CD4-positive, CD25-positive, alpha-beta regulatory T cell (primary cell): ENCODE data around the gene KDF1. TPM values are rescaled to one million over a fixed set of nuclear protein-coding genes. Genes with fewer than 3 reads are reported as not detected.

Experiments
- ATAC-seq, 2 donors: fragments of 150-1000 bp; cut with Tn5 transposase; one replicate each; pipeline ENCODE4 v1.10.0; 2021; ENCODE audit warnings: low read depth in 2 of 2, moderate number of reproducible peaks in 2 of 2, moderate library complexity in 1 of 2
- DNase-seq, 3 donors: peaks; one replicate each; pipeline versions ENCODE4 v3.0.0 to v3.0.0-alpha.2; 2012 to 2022; ENCODE audit warnings: mixed read lengths in 1 of 3
- H3K27ac ChIP-seq: one replicate; pipeline ENCODE4 v1.7.0; 2013; ENCODE audit warnings: mild to moderate bottlenecking, low read length; ENCODE audit not compliant: insufficient read depth, poor library complexity, severe bottlenecking
- H3K27me3 ChIP-seq: one replicate; pipeline ENCODE4 v1.7.0; 2013; ENCODE audit warnings: low read length; ENCODE audit not compliant: control insufficient read depth, insufficient read depth
- H3K36me3 ChIP-seq: one replicate; pipeline ENCODE4 v1.7.0; 2013; ENCODE audit warnings: mild to moderate bottlenecking, low read length, moderate library complexity; ENCODE audit not compliant: control insufficient read depth, insufficient read depth
- H3K4me1 ChIP-seq: 2 replicates; pipeline ENCODE4 v1.7.0; 2013; ENCODE audit warnings: mild to moderate bottlenecking, low read length; ENCODE audit not compliant: insufficient read depth, control insufficient read depth, poor library complexity, severe bottlenecking
- H3K4me3 ChIP-seq: one replicate; pipeline ENCODE4 v1.7.0; 2013; ENCODE audit warnings: low read depth, mild to moderate bottlenecking, low read length, moderate library complexity
- H3K9me3 ChIP-seq, 2 experiments: 1 replicate in 1 of 2; 2 replicates in 1 of 2; pipeline ENCODE4 v1.7.0; 2013; ENCODE audit warnings: low read length in 2 of 2, mild to moderate bottlenecking in 1 of 2, moderate library complexity in 1 of 2; ENCODE audit not compliant: control insufficient read depth in 2 of 2
- H3K27ac Mint-ChIP-seq, 3 donors: one replicate each; pipeline ENCODE4 v1.8.0; 2020 to 2022; ENCODE audit warnings: mild to moderate bottlenecking in 3 of 3, mixed read lengths in 3 of 3, moderate library complexity in 2 of 3
- H3K27me3 Mint-ChIP-seq: one replicate; pipeline ENCODE4 v1.8.0; 2022; ENCODE audit warnings: mild to moderate bottlenecking, mixed read lengths
- H3K36me3 Mint-ChIP-seq: one replicate; pipeline ENCODE4 v1.8.0; 2020; ENCODE audit warnings: mixed read lengths
- H3K4me1 Mint-ChIP-seq, 4 donors: one replicate each; pipeline ENCODE4 v1.8.0; 2020 to 2022; ENCODE audit warnings: mixed read lengths in 4 of 4, mild to moderate bottlenecking in 1 of 4
- H3K4me3 Mint-ChIP-seq, 4 donors: one replicate each; pipeline ENCODE4 v1.8.0; 2020 to 2022; ENCODE audit warnings: mild to moderate bottlenecking in 4 of 4, mixed read lengths in 4 of 4, moderate library complexity in 3 of 4
- H3K9me3 Mint-ChIP-seq, 7 donors: one replicate each; pipeline ENCODE4 v1.8.0; 2020 to 2022; ENCODE audit warnings: mixed read lengths in 7 of 7, mild to moderate bottlenecking in 3 of 7, moderate library complexity in 2 of 7
- polyA plus RNA-seq, 4 donors: library from polyadenylated mRNA; unstranded; fragments of 300-500 nt; fragmentation: Illumina TruSeq; gene quantifications; one replicate each; pipeline ENCODE4 v1.2.3, GENCODE V29; 2021
- total RNA-seq: library from RNA; stranded (reverse); gene quantifications from one replicate; pipeline ENCODE4 v1.2.3, GENCODE V29; 2022

KDF1 gene
- total and polyA plus RNA-seq, 5 donors from 2014 or later = 0.54 to 3.9 (median 3.2) TPM

GRCh38 chr1:26921540-26922430, 38.5 kb downstream of the KDF1 start, which contains the start of gene NUDC:
Gene NUDC (plus strand): TSS chr1:26921743. CDS start chr1:26921849, 106 bp downstream.
- Histone ChIP-seq H3K36me3 (peaks cover 18% of the 10 kb centered on the region), H3K9me3 (no peaks in the 10 kb centered on the region), H3K27me3 (no peaks in the 10 kb centered on the region), H3K4me1 (peaks cover 22% of the 10 kb centered on the region), H3K4me3 (peak within 1 kb of the TSS; percentile 87), H3K27ac (peak within 1 kb of the TSS; percentile 89)
- Mint-ChIP-seq H3K4me1 (peaks cover 19 to 44% (median 31%) of the 10 kb centered on the region in 4 donors), H3K36me3 (peaks cover 6% of the 10 kb centered on the region), H3K4me3 (peak within 1 kb of the TSS; percentile 91 to 97 (median 94)), H3K27me3 (no peaks in the 10 kb centered on the region), H3K9me3 (no peaks in the 10 kb centered on the region), H3K27ac (peak within 1 kb of the TSS; percentile 92 to 98 (median 96))
- ATAC-seq = peak; percentile 95
- peak; percentile 93 to 98 (median 96) for DNase-seq

- Histone ChIP-seq H3K36me3 (peaks cover 12% of the 10 kb centered on the region), H3K4me1 (peaks cover 22% of the 10 kb centered on the region), H3K27me3 (no peaks in the 10 kb centered on the region), H3K9me3 (no peaks in the 10 kb centered on the region), H3K27ac (peak overlapping the region; percentile 89), H3K4me3 (peak overlapping the region; percentile 87)
- Mint-ChIP-seq H3K36me3 (peaks cover 3% of the 10 kb centered on the region), H3K9me3 (no peaks in the 10 kb centered on the region), H3K4me3 (peak overlapping the region; percentile 91 to 97 (median 94)), H3K4me1 (peaks cover 18 to 41% (median 29%) of the 10 kb centered on the region in 4 donors), H3K27me3 (no peaks in the 10 kb centered on the region), H3K27ac (peak overlapping the region; percentile 92 to 98 (median 96))
- ATAC-seq = peak; percentile 10 to 22
- DNase-seq = no peak
Observed at GRCh38 chr1:26921126-26921539, 39.1 kb downstream of the KDF1 start.

- no peaks in the 10 kb centered on the region for H3K27me3 Mint-ChIP-seq
- Histone ChIP-seq H3K36me3 (no peaks in the 10 kb centered on the region), H3K4me1 (no peaks in the 10 kb centered on the region), H3K4me3 (no peak overlapping the region), H3K27me3 (peaks cover 3% of the 10 kb centered on the region), H3K27ac (no peak overlapping the region), H3K9me3 (no peaks in the 10 kb centered on the region)
- no peaks in the 10 kb centered on the region for H3K9me3 Mint-ChIP-seq
- H3K27ac Mint-ChIP-seq = peak overlapping the region in 1 of 3 donors; percentile 23
- no peak overlapping the region for H3K4me3 Mint-ChIP-seq
- no peak for DNase-seq
- peaks cover 0 to 4% (median 3%) of the 10 kb centered on the region in 4 donors for H3K4me1 Mint-ChIP-seq
- no peaks in the 10 kb centered on the region for H3K36me3 Mint-ChIP-seq
- ATAC-seq = no peak
Observed at GRCh38 chr1:26915204-26915842, 44.9 kb downstream of the KDF1 start.

GRCh38 chr1:26913754-26914619, 46.3 kb downstream of the KDF1 start, which contains the start of gene NR0B2:
Gene NR0B2 (minus strand): TSS chr1:26913975. CDS start chr1:26913940, 35 bp downstream.
- H3K27ac Mint-ChIP-seq = peak within 1 kb of the TSS in 1 of 3 donors; percentile 35
- Histone ChIP-seq H3K36me3 (no peaks in the 10 kb centered on the region), H3K27ac (no peak within 1 kb of the TSS), H3K27me3 (peaks cover 3% of the 10 kb centered on the region), H3K4me3 (no peak within 1 kb of the TSS), H3K9me3 (no peaks in the 10 kb centered on the region), H3K4me1 (no peaks in the 10 kb centered on the region)
- ATAC-seq (no peak), DNase-seq (no peak)
- H3K9me3 Mint-ChIP-seq = no peaks in the 10 kb centered on the region
- no peaks in the 10 kb centered on the region for H3K36me3 Mint-ChIP-seq
- no peaks in the 10 kb centered on the region for H3K4me1 Mint-ChIP-seq
- no peak within 1 kb of the TSS for H3K4me3 Mint-ChIP-seq
- peaks cover 5% of the 10 kb centered on the region for H3K27me3 Mint-ChIP-seq

GRCh38 chr1:26913389-26913753, 46.9 kb downstream of the KDF1 start:
- ATAC-seq (no peak), DNase-seq (no peak)
- Mint-ChIP-seq H3K4me3 (no peak overlapping the region), H3K27ac (no peak overlapping the region), H3K4me1 (no peaks in the 10 kb centered on the region), H3K27me3 (peaks cover 5% of the 10 kb centered on the region), H3K36me3 (no peaks in the 10 kb centered on the region), H3K9me3 (no peaks in the 10 kb centered on the region)
- H3K4me1 ChIP-seq = no peaks in the 10 kb centered on the region
- no peak overlapping the region for H3K4me3 ChIP-seq
- H3K9me3 ChIP-seq = no peaks in the 10 kb centered on the region
- H3K27ac ChIP-seq = no peak overlapping the region
- H3K36me3 ChIP-seq = no peaks in the 10 kb centered on the region
- peaks cover 3% of the 10 kb centered on the region for H3K27me3 ChIP-seq

GRCh38 chr1:26912147-26912490, 48.1 kb downstream of the KDF1 start:
- no peak overlapping the region for H3K4me3 Mint-ChIP-seq
- H3K27ac Mint-ChIP-seq = no peak overlapping the region

GRCh38 chr1:26911399-26912146, 48.7 kb downstream of the KDF1 start:
- Histone ChIP-seq H3K9me3 (no peaks in the 10 kb centered on the region), H3K27me3 (peaks cover 3% of the 10 kb centered on the region), H3K27ac (no peak overlapping the region), H3K4me1 (no peaks in the 10 kb centered on the region), H3K4me3 (no peak overlapping the region), H3K36me3 (no peaks in the 10 kb centered on the region)
- Mint-ChIP-seq H3K4me1 (no peaks in the 10 kb centered on the region), H3K27me3 (peaks cover 5% of the 10 kb centered on the region), H3K4me3 (no peak overlapping the region), H3K9me3 (no peaks in the 10 kb centered on the region), H3K27ac (no peak overlapping the region), H3K36me3 (no peaks in the 10 kb centered on the region)
- DNase-seq (no peak), ATAC-seq (no peak)

More at GRCh38 chr1:26912147-26912490, 48.1 kb downstream of the KDF1 start:
- no peak for ATAC-seq
- H3K27me3 Mint-ChIP-seq = peaks cover 5% of the 10 kb centered on the region
- Histone ChIP-seq H3K36me3 (no peaks in the 10 kb centered on the region), H3K27ac (no peak overlapping the region), H3K4me1 (no peaks in the 10 kb centered on the region), H3K27me3 (peaks cover 3% of the 10 kb centered on the region), H3K9me3 (no peaks in the 10 kb centered on the region), H3K4me3 (no peak overlapping the region)
- no peaks in the 10 kb centered on the region for H3K4me1 Mint-ChIP-seq
- no peak for DNase-seq
- H3K36me3 Mint-ChIP-seq = no peaks in the 10 kb centered on the region
- no peaks in the 10 kb centered on the region for H3K9me3 Mint-ChIP-seq
